ENCODE measurements around the gene SLC7A1.

DNA sequence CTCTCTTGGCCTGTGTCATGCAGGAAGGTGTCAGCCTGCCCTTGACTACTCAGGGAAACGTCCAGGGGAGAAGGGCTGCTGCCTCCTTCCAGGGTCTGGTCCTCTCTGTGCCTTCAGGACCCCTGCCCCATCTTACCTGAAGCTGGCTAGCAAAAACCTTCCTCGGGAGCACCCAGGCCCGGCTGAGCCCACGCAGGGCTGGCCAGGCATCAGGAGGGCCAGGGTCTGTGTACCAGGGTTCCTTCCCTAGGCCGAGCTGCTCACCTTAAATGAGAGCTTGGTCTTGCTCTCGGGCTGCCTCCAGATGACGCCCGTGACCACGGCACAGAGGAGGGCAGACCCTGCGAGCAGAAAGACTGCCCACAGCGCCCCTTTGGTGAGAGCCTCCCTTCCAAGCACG lies 78.6 kb downstream of the SLC7A1 start:
- TF ChIP-seq GATA2 (IDR thresholded peaks at IDR 0.05; ENCODE audit: low read depth, low read length) (no peak), GATA3 (IDR thresholded peaks at IDR 0.05; ENCODE audit: low read depth, low read length) (no peak)

All from SH-SY5Y (cell line).